Activated T-cell treated with anti-CD3 and anti-CD28 coated beads for 1 hour (primary cell): ENCODE results near the gene NME7.

ENCODE experiments used
- DNase-seq: peaks from one replicate; pipeline ENCODE4 v3.0.0-alpha.2; 2020; ENCODE audit warnings: low read depth

Gene NME7

GRCh38 chr1:169106095-169106920, 261.3 kb downstream of the NME7 start, which contains the start of gene ATP1B1:
Gene ATP1B1 (plus strand): TSS chr1:169106690. CDS start chr1:169106830, 140 bp downstream.
- DNase-seq: peak; percentile 69

- DNase-seq: no peak
These were observed 262.0 kb downstream of the NME7 start for GRCh38 chr1:169105434-169106094.

DNA sequence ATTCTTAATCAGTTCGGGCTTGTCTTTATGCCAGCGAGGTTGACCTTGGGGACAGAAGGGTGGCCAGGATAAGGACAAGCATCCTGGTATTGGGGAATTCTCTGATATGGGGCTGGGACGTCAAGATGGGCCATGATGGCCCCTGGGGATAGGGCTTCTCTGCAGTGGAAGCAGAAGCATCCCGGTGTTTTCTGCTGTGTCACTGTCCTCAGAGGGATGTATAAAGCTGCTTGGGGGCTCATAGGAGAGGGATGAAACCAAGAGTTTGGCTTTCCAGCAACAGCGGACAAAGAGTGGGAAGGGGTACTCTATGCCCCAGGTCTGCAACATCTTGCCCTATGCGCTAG, 262.5 kb downstream of the NME7 start:
- no peak for DNase-seq

DNA sequence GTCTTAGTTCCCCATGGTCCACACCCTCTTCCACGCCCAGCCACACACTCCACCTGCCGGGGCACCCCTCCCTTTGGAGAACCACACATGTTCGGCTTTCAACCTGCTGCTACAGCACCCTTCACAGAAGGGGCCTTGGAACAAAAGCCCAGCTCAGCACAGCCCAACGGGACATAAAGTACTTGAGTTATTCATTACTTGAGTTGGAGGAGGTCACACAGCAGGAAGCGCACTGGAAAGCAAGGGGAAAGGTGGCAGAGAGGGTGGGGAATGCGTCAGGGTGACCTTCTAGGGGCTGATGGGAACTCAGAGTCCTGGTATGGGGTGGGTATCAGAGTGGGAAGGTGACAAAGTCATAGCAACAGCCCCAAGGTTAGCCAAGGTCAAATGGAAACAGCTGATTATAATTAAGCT, 264.1 kb downstream of the NME7 start:
- no peak for DNase-seq

DNA sequence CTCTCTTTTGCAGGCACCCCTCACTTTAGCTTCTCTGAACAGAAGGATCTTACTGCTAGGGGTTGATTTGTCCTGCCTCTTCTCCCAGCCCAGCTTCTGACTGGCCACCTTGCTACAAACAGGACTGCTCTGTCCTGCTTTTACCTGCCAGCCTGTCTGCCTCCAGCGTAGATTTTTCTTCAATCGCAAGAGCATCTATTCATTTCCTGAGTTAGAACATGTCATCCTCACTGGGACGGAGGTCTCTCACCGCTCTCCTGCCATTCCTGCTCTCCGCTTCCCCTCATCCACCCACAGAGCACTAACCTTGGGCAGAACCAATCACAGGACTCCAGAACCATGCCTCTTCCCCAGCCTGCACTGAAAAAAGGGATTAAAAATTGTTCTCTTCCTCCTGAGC, 264.6 kb downstream of the NME7 start:
- DNase-seq: no peak

GRCh38 chr1:169102567-169102966, 265.0 kb downstream of the NME7 start:
- DNase-seq: no peak

DNA sequence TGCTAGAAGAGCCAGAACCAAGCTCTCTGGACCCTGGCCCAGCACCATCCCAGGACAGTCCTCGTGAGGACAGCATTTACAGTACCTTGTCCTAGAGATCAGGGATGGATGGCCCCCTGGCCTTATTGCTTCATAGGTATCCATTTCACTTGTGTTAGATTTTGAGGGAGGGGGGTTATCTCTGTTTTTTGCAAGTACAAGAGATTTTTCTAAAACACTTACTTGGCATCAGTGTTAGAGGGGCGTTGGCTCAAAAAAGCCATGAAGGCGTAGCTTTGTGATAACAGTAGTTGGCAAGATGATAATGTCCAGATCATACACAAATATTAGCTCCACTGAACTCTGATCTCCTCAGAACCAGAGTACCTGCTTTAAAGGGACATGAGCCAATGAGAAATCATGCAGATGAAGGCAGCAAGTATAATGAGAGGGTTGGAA, 266.9 kb downstream of the NME7 start:
- DNase-seq: no peak

DNA sequence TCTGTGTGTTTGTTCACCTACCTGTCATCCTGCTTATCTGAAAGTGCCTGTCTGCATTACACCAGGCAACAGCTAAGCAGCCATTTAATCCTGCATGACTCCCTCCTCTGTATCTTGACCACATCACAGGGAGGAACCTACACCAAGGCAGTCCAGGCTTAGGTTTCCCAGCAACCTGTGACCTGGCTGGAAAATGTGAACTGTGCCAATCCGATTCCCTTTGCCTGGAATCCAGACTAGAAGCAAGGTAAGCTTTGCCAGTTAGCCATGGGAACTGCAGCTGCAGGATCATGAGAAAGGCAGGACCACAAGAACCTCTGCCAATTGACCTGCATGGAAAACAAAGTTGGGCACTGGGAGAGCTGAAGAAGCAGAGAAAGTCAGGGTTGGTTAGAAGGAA, 267.4 kb downstream of the NME7 start:
- DNase-seq: no peak

GRCh38 chr1:169099561-169099960, 268.0 kb downstream of the NME7 start:
- DNase-seq: no peak

- no peak for DNase-seq
These were observed 269.2 kb downstream of the NME7 start for GRCh38 chr1:169098380-169098779.

DNA sequence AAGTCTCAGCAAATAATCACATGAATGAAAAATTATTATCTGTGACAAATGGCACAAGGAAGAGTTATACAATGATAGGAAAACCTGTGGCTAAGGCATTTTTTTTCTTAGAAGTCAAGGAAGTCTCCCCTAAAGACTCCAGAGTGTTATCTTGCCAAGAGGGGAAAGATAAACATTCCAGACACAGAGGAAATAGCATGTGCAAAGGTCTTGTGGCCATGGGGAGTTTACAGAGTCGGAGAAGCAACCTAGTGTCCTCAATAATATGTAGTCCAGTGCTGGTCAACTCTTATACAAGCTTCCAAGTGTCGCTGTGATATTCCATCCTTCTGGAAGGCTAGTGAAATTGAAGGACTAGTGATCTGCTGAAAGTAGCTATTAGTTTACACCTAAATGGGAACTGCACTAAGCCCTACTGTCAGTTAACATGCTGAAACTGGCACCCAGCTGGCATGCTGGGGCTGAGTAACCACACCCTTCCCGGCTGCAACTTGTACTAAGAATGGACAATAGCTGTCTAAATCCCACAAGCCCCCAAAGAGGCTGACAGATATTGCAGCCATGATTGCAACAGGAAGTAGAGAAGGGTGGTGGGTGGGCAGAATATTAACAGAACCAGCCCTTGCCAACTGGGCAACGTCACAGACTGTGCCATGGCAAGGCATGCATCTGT, 272.6 kb downstream of the NME7 start:
- no peak for DNase-seq

- no peak for DNase-seq
These were observed 275.2 kb downstream of the NME7 start for GRCh38 chr1:169092399-169092798.

DNA sequence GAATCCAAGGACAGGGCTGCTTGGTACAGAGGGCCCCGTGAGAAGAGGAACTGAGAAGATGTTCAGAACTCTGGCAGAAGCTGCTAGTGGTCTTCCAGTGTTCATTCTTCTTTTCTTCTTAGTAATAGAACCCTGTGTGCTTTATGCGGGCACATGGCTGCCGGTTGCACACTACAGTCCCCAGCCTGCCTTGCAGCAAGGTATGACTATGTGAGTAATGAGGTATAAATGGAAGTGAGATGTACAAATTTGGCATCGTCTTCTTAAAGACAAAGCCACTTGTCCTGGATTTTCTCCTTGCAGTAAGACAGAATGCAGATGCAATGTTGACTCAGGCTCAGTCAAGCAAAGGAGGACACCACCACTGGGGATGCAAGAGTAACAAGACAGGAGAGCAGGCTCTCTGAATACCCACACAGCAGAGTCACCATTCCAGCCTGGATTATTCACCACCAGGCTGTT, 276.1 kb downstream of the NME7 start:
- DNase-seq: no peak

DNA sequence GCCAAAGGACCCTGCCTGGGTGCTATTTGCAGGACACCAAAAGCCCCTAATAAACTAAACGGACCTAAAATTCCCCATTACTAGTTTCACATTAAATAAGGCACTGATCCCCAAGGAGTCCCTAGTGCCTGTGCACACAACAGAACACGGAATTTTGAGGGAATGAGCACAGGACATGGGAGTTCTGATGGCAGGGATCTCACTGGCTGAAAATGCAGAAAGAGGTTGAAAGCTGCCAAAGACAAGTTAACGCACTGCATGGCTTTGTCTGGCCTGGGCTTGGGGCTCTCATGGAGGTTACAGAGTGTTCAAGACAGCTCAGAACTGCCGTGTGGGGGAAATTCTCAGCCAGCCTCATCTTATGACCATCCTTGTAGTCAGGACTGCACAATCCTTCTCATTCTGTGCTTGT, 276.7 kb downstream of the NME7 start:
- no peak for DNase-seq

- DNase-seq: no peak
These were observed 277.2 kb downstream of the NME7 start for GRCh38 chr1:169090308-169090899.

DNA sequence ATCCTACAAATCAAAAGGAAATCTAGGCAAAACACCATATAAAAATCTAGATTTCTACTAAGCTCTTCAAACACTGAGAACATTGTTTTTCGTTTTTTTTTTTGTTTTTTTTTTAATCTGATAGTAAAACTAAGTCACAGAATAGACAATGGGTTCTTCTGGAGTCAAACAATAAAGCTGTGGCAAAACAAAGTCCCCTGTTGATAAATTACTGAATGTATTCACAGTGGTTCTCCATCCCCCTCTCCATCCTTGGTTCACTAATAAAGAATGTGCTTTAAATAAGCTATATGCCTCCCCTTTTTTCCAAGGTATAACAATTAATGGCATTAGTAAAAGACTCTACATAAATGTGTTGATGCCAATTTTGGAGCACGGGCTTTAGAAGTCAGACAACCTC, 277.8 kb downstream of the NME7 start:
- no peak for DNase-seq

DNA sequence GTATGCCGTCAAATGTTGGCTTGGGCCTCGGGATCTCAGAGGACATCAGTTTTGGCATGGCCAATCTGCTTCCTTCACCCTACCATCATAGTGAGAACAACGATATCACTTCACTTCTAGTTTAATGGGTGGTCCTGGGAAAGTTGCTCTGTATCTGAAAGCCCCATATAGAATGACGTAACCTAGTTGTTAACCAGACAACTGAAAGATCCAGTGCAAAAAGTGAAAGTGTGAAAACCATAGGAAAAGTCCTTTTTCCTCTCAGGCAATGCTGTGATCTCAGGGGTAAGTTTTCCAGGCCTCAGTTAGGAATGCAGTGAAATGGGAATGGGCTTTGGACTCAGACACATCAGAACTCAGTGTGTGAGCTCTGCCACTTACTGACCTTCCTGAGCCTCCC, 279.7 kb downstream of the NME7 start:
- DNase-seq: no peak

DNA sequence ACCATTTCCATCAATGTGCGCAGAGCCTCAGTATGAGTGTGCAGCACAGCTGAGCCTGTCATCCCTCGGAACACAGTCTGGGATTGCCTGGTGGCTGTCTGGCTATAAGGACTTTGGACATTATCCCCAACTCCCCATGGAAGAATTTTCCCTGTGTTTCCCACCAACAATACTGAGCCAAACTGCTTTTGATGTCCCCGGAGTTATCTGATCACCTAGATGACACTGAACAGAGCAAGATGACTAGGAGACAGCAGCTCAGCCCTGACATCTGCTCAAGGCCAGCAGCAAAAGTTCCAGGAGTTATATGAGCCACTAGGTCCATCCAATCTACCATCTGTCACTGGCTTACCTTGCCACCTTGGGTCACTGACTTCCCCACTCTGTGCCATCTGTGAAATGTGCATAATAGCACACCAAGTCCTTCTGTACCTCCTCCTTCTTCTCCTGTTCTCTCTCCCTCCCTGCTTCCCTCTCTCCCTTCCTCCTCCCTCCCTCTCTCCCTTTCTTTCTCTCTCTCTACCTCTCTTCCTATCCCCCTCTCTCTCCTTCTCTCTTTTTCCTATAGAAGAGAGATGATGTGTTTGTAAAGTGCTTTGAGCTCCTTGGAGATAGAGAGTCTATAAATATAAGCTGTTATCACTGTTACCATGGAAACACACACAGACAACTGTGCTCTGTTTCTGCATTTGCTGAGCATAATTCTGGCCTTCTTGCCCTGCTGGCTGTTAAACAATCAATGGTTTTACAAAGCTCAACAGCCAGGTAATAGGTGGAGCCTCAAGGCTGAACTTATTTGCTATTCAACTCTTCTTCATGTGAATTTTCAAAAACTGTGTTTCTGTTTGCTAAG, 280.8 kb downstream of the NME7 start:
- DNase-seq: no peak

DNA sequence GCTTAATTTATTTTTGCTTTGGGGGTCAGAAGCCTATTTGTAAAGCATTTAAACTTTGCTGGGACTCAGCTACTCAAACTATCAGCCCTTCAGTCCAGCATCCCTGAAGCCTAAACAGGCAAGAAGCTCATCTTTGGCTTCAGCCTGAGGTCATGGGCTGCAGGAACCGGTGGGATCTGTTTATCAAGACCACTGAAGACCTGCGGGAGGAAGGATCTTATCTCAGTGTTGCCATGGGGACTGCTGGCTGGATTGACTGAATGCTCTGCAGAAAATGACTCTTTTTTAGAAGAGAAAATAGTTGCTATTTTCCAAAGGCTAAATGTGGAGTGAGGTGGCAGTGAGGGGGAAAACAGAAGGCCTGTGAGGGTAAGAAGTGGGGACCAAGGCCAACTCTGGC, 281.7 kb downstream of the NME7 start:
- DNase-seq: no peak
